ENCODE measurements around the gene CEACAM6. TPM values are rescaled to one million over a fixed set of nuclear protein-coding genes. Genes with fewer than 3 reads are reported as not detected.
A peak's percentile ranks its signal among the peaks of the same experiment; 100 is the strongest.

The CEACAM6 gene
- total RNA-seq, 1 donor from 2014 or later, result not detected

DNA sequence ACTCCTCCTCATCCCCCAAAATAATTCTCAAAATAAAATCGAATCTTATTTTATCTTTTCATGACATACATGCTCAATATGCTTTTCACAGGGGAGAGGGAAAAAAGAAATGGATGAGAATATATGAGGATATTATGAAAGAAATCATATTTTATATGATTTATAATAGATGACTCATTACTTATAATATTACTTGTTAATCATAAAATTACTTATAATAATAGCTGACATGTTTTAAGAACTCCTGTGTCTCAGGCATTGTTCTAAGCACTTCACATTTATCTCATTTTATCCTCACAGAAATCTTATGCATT is 38.0 kb downstream of the CEACAM6 start:
- Mint-ChIP-seq H3K9me3 (no peaks in the 10 kb centered on the region), H3K27me3 (peaks cover 52% of the 10 kb centered on the region)

DNA sequence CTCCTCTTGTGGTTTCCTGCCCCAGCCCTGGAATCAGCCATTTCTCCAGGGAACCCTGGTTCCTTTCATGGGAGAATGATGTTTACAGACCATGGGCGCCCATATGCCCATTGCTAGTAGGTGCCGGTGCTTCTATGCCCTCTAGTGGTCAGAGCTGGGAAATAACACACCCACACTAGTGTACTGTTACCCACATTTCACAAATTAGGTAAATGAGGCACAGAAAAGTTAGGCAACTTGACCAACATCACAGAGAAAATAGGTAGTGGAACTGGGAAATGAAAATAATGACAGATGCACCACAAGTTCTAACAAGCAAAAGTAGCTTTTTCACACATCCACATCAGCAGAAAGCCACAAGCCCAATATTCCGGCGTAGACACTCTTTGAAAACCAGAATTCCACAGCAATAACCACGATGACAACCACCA is 39.7 kb downstream of the CEACAM6 start:
- Mint-ChIP-seq H3K4me1 (peaks cover 7% of the 10 kb centered on the region), H3K27me3 (peaks cover 45% of the 10 kb centered on the region), H3K4me3 (no peak overlapping the region), H3K27ac (no peak overlapping the region), H3K9me3 (no peaks in the 10 kb centered on the region), H3K36me3 (ENCODE audit: low read depth) (no peaks in the 10 kb centered on the region)
- peak; percentile 90 for DNase-seq
- intact Hi-C loops (cut with micrococcal nuclease), result no loop called here

More for the DNA sequence above, 38.0 kb downstream of the CEACAM6 start:
- peaks cover 7% of the 10 kb centered on the region for H3K4me1 Mint-ChIP-seq
- DNase-seq, result no peak
- no peak overlapping the region for H3K27ac Mint-ChIP-seq
- intact Hi-C loops (cut with micrococcal nuclease), result loop anchor here (1.0 to 5.0 kb wide), 2 partner anchors 28 to 44 kb away; no protein-coding TSS in a partner anchor
- H3K36me3 Mint-ChIP-seq (ENCODE audit: low read depth), result no peaks in the 10 kb centered on the region
- H3K4me3 Mint-ChIP-seq, result no peak overlapping the region

- intact Hi-C loops (cut with micrococcal nuclease), result no loop called here
- Mint-ChIP-seq H3K27ac (no peak within 1 kb of the TSS), H3K4me3 (no peak within 1 kb of the TSS), H3K4me1 (peaks cover 7% of the 10 kb centered on the region), H3K27me3 (peaks cover 41% of the 10 kb centered on the region), H3K36me3 (ENCODE audit: low read depth) (no peaks in the 10 kb centered on the region), H3K9me3 (no peaks in the 10 kb centered on the region)
- no peak for DNase-seq
Observed at GRCh38 chr19:41796362-41796761, 41.0 kb downstream of the CEACAM6 start, which contains the start of gene CEACAM3. Gene CEACAM3 (plus strand): TSS chr19:41796587. CDS start chr19:41796678, 91 bp downstream.

- no peaks in the 10 kb centered on the region for H3K36me3 Mint-ChIP-seq (ENCODE audit: low read depth)
- H3K27me3 Mint-ChIP-seq, result peaks cover 36% of the 10 kb centered on the region
- H3K4me1 Mint-ChIP-seq, result peaks cover 11% of the 10 kb centered on the region
- no peak overlapping the region for H3K27ac Mint-ChIP-seq
- H3K4me3 Mint-ChIP-seq, result no peak overlapping the region
- intact Hi-C loops (cut with micrococcal nuclease), result no loop called here
- no peak for DNase-seq
- H3K9me3 Mint-ChIP-seq, result no peaks in the 10 kb centered on the region
Observed at GRCh38 chr19:41796901-41797300, 41.6 kb downstream of the CEACAM6 start.

GRCh38 chr19:41799444-41800000 is 44.2 kb downstream of the CEACAM6 start:
- no peak overlapping the region for H3K4me3 Mint-ChIP-seq
- H3K27me3 Mint-ChIP-seq, result peaks cover 17% of the 10 kb centered on the region
- H3K27ac Mint-ChIP-seq, result no peak overlapping the region
- peaks cover 20% of the 10 kb centered on the region for H3K4me1 Mint-ChIP-seq
- no peaks in the 10 kb centered on the region for H3K9me3 Mint-ChIP-seq
- H3K36me3 Mint-ChIP-seq (ENCODE audit: low read depth), result no peaks in the 10 kb centered on the region
- intact Hi-C loops (cut with micrococcal nuclease), result no loop called here
- no peak for DNase-seq

DNA sequence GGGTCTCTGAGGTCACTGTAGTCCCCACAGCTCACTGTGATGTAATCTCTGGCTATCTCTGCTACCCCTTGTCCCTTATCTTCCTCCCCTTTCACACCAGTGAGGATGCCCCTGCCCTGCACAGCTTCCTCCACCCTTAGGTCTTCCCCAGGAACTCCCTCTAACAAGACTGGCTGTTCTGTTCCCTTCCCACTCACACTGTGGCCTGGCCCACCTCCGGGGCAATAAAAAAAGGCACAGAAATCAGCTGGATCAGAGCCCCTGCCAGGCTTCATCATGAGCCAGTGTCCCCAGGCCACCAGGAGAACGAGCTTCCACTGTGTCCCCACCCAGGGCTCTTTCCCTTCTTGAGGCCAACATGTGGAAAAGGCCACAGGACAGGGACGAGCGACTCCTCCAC is 45.7 kb downstream of the CEACAM6 start:
- H3K4me1 Mint-ChIP-seq, result peaks cover 27% of the 10 kb centered on the region
- H3K4me3 Mint-ChIP-seq, result no peak overlapping the region
- intact Hi-C loops (cut with micrococcal nuclease), result no loop called here
- H3K9me3 Mint-ChIP-seq, result no peaks in the 10 kb centered on the region
- no peak for DNase-seq
- no peaks in the 10 kb centered on the region for H3K36me3 Mint-ChIP-seq (ENCODE audit: low read depth)
- H3K27me3 Mint-ChIP-seq, result peaks cover 12% of the 10 kb centered on the region
- no peak overlapping the region for H3K27ac Mint-ChIP-seq

DNA sequence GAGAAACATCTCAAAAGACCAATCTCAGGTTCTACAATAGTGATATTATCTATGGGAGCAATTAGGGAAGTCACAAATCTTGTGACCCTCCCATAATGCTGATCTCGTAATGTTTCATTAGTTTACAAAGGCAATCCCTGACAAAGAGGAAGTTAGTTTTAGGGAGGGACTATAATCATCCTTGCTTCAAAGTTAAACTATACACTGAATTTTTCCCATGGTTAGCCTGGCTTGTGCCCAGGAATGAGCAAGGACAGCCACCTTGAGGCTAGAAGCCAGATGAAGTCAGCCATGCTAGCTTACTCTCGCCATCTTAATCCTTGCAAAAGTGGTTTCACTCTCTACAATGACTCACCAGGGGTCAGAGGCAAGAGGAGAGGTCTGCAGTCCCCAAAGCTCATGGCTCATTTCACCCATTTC is 46.5 kb downstream of the CEACAM6 start:
- H3K4me1 Mint-ChIP-seq, result peaks cover 27% of the 10 kb centered on the region
- no peaks in the 10 kb centered on the region for H3K36me3 Mint-ChIP-seq (ENCODE audit: low read depth)
- H3K9me3 Mint-ChIP-seq, result no peaks in the 10 kb centered on the region
- intact Hi-C loops (cut with micrococcal nuclease), result no loop called here
- peaks cover 4% of the 10 kb centered on the region for H3K27me3 Mint-ChIP-seq
- H3K4me3 Mint-ChIP-seq, result no peak overlapping the region
- H3K27ac Mint-ChIP-seq, result no peak overlapping the region
- DNase-seq, result no peak

DNA sequence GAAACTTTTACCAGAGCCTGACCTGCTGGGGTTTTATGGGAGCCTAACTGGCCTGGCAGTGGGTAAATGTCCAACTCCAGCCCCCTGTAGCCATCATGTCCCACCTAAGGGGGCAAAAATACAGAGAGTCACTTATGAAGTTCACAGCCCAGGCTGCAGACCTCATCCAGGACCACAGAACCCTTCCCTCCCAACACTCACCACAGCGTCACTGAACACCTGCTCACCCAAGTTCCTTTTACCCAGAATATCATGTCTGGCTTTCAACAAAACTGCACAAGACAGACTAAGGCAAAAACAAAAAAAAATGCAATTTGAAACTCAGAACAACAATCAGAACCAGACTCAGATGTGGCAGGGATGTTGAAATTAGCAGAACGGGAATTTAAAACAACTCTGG is 47.4 kb downstream of the CEACAM6 start:
- H3K9me3 Mint-ChIP-seq, result no peaks in the 10 kb centered on the region
- intact Hi-C loops (cut with micrococcal nuclease), result no loop called here
- H3K4me3 Mint-ChIP-seq, result no peak overlapping the region
- H3K4me1 Mint-ChIP-seq, result peaks cover 27% of the 10 kb centered on the region
- no peak overlapping the region for H3K27ac Mint-ChIP-seq
- H3K27me3 Mint-ChIP-seq, result peaks cover 1% of the 10 kb centered on the region
- DNase-seq, result no peak
- H3K36me3 Mint-ChIP-seq (ENCODE audit: low read depth), result no peaks in the 10 kb centered on the region

DNA sequence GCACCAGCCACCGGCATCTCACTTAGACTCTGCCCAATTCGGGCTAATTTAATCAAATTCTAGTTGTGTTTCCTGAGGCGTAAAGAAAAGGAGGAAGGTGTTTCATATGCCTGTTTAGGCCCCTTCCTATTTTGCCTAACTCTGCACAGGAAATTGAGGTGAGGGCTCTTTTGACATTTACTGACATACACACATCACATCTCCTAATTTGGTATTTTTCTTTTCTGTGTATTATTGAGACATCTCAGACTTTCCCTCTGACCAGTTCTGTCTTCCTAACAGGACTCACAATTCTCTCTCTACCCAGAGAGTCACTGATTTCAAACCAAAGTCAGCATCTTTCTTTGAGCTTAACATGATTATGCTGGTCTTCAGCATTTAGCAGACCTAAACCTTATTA is 49.0 kb downstream of the CEACAM6 start:
- no peak for DNase-seq
- peak overlapping the region; percentile 22 for H3K4me3 Mint-ChIP-seq
- H3K4me1 Mint-ChIP-seq, result peaks cover 27% of the 10 kb centered on the region
- no peaks in the 10 kb centered on the region for H3K27me3 Mint-ChIP-seq
- no peaks in the 10 kb centered on the region for H3K36me3 Mint-ChIP-seq (ENCODE audit: low read depth)
- no peaks in the 10 kb centered on the region for H3K9me3 Mint-ChIP-seq
- intact Hi-C loops (cut with micrococcal nuclease), result no loop called here
- H3K27ac Mint-ChIP-seq, result peak overlapping the region; percentile 49

GRCh38 chr19:41807176-41807575 is 51.8 kb downstream of the CEACAM6 start:
- no peaks in the 10 kb centered on the region for H3K36me3 Mint-ChIP-seq (ENCODE audit: low read depth)
- DNase-seq, result no peak
- no peak overlapping the region for H3K27ac Mint-ChIP-seq
- intact Hi-C loops (cut with micrococcal nuclease), result no loop called here
- H3K9me3 Mint-ChIP-seq, result no peaks in the 10 kb centered on the region
- H3K4me3 Mint-ChIP-seq, result no peak overlapping the region
- peaks cover 23% of the 10 kb centered on the region for H3K4me1 Mint-ChIP-seq
- no peaks in the 10 kb centered on the region for H3K27me3 Mint-ChIP-seq

DNA sequence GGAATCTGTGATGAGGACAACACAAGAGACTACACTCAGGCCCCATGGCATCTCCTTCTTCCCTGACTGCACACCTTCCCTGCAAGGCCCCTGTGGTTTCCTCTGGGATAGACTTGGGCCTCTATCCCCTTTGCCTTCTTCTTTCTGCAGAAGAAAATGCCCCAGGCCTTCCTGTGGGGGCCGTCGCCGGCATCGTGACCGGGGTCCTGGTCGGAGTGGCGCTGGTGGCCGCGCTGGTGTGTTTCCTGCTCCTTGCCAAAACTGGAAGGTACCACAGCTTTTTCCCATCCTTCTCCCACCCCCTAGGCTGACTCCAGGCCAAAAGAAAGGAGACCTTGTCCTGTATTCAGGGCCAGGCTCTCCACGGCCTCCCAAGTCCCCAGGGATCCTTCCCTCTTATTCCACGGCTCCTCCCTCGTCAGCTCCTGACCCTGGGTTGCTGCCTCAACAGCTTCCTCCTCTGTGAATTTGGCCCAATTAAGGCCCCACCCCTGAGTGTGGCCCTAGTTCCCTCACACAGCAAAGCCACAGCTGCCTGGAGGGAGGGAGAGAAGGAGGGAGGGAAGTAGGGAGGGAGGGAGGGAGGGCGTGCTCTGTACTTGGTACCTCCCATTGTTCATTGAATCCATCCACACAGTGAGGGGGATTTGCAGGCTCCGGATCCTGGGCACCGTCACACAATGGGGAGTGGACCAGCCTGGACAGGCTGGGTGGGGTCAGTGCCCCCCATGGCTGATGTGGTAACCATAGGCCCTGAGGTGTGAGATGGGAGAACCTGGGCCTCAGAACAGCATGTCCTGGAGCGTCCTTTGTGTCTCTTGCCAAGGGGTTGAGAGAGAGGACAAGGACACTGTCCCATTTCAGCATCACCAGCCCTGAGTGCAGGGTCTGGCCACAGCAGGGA is 53.6 kb downstream of the CEACAM6 start:
- intact Hi-C loops (cut with micrococcal nuclease), result no loop called here
- H3K36me3 Mint-ChIP-seq (ENCODE audit: low read depth), result no peaks in the 10 kb centered on the region
- DNase-seq, result no peak
- no peaks in the 10 kb centered on the region for H3K27me3 Mint-ChIP-seq
- no peak overlapping the region for H3K27ac Mint-ChIP-seq
- no peak overlapping the region for H3K4me3 Mint-ChIP-seq
- H3K9me3 Mint-ChIP-seq, result no peaks in the 10 kb centered on the region
- peaks cover 16% of the 10 kb centered on the region for H3K4me1 Mint-ChIP-seq

GRCh38 chr19:41810301-41810700 is 55.0 kb downstream of the CEACAM6 start:
- Mint-ChIP-seq H3K4me3 (no peak overlapping the region), H3K27me3 (no peaks in the 10 kb centered on the region), H3K36me3 (ENCODE audit: low read depth) (no peaks in the 10 kb centered on the region), H3K4me1 (peaks cover 14% of the 10 kb centered on the region), H3K9me3 (no peaks in the 10 kb centered on the region), H3K27ac (no peak overlapping the region)
- intact Hi-C loops (cut with micrococcal nuclease), result no loop called here
- no peak for DNase-seq

GRCh38 chr19:41811036-41811435 is 55.7 kb downstream of the CEACAM6 start:
- Mint-ChIP-seq H3K9me3 (no peaks in the 10 kb centered on the region), H3K27ac (no peak overlapping the region), H3K4me1 (peaks cover 8% of the 10 kb centered on the region), H3K36me3 (ENCODE audit: low read depth) (no peaks in the 10 kb centered on the region), H3K4me3 (no peak overlapping the region), H3K27me3 (no peaks in the 10 kb centered on the region)
- DNase-seq, result no peak
- intact Hi-C loops (cut with micrococcal nuclease), result no loop called here

GRCh38 chr19:41811981-41812380 is 56.7 kb downstream of the CEACAM6 start:
- Mint-ChIP-seq H3K4me3 (no peak overlapping the region), H3K9me3 (no peaks in the 10 kb centered on the region), H3K27ac (no peak overlapping the region), H3K36me3 (ENCODE audit: low read depth) (no peaks in the 10 kb centered on the region), H3K4me1 (peaks cover 8% of the 10 kb centered on the region), H3K27me3 (no peaks in the 10 kb centered on the region)
- intact Hi-C loops (cut with micrococcal nuclease), result no loop called here
- no peak for DNase-seq
